ENCODE results near the gene CSF3R. TPM values are rescaled to one million over a fixed set of nuclear protein-coding genes. Genes with fewer than 3 reads are reported as not detected.
A peak's percentile ranks its signal among the peaks of the same experiment; 100 is the strongest.

CSF3R gene
- polyA plus RNA-seq, 3 donors: 270 to 1,537 (median 447) TPM

DNA sequence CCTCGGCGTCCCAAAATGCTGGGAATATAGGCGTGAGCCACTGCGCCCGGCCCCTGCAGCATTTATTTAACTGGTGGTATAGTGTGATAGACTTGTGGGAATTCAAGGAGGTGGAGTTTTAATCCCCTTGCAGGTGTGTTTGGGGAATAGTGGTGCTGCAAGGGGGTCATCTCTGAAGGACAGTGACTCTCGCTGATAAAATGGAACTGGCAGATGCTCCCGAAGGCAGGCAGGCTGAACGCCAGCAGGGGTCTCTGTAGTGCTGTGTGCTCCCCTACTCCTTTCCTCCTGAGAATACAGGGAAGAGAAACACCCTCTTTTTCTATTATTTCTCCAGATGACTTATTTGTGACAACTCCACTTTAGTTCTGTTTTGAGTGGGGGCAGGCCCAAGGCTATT lies 36.4 kb downstream of the CSF3R start:
- Mint-ChIP-seq H3K9me3 (no peaks in the 10 kb centered on the region), H3K27me3 (ENCODE audit: low read depth in 3 of 3) (peaks cover 0 to 6% (median 1%) of the 10 kb centered on the region in 3 donors), H3K36me3 (no peaks in the 10 kb centered on the region), H3K27ac (peak overlapping the region in 6 of 7 donors; percentile 65 to 85 (median 76)), H3K4me3 (peak overlapping the region; percentile 48 to 76), H3K4me1 (peaks cover 27% of the 10 kb centered on the region)
- peak overlapping the region; percentile 66 for H3K4me2 ChIP-seq (replicated peaks; ENCODE audit: extremely low read depth, low read length, poor library complexity, severe bottlenecking)
- peak overlapping the region; percentile 59 for H2AFZ ChIP-seq (ENCODE audit: insufficient read depth, low read depth, low read length, poor library complexity, severe bottlenecking)
- no CpG with 5 or more reads among the region's 8 CpGs for WGBS (ENCODE audit: insufficient coverage)
- peaks cover 25 to 31% of the 10 kb centered on the region in 2 donors for H3K4me1 ChIP-seq (ENCODE audit: control insufficient read depth in 1 of 2, insufficient read depth in 2 of 2, low read length in 2 of 2)
- peak overlapping the region in 2 of 3 experiments; percentile 20 to 64 for H3K4me3 ChIP-seq (replicated peaks in 1 of 3; ENCODE audit: low read depth in 2 of 3, low read length in 3 of 3)
- no peaks in the 10 kb centered on the region for H4K20me1 ChIP-seq (ENCODE audit: insufficient read depth, low read length)
- H3K27me3 ChIP-seq (ENCODE audit: control insufficient read depth in 2 of 2, insufficient read depth in 2 of 2, low read length in 2 of 2): no peaks in the 10 kb centered on the region
- H3K36me3 ChIP-seq (replicated peaks in 1 of 2; ENCODE audit: control insufficient read depth in 1 of 2, insufficient read depth in 2 of 2, low read length in 2 of 2): no peaks in the 10 kb centered on the region
- intact Hi-C loops (cut with micrococcal nuclease): no loop called here
- peak overlapping the region in 1 of 2 donors; percentile 67 for H3K27ac ChIP-seq (ENCODE audit: low read depth in 1 of 2, low read length in 2 of 2)
- H3K9ac ChIP-seq (ENCODE audit: insufficient read depth, low read length, poor library complexity, severe bottlenecking): no peak overlapping the region
- H3K79me2 ChIP-seq (ENCODE audit: insufficient read depth, low read length): no peaks in the 10 kb centered on the region
- no peaks in the 10 kb centered on the region for H3K9me3 ChIP-seq (replicated peaks in 1 of 2; ENCODE audit: control insufficient read depth in 1 of 2, insufficient read depth in 1 of 2, low read length in 2 of 2)
- DNase-seq: peak; percentile 33 to 68 (median 58)
- TF ChIP-seq, protein P1, sequence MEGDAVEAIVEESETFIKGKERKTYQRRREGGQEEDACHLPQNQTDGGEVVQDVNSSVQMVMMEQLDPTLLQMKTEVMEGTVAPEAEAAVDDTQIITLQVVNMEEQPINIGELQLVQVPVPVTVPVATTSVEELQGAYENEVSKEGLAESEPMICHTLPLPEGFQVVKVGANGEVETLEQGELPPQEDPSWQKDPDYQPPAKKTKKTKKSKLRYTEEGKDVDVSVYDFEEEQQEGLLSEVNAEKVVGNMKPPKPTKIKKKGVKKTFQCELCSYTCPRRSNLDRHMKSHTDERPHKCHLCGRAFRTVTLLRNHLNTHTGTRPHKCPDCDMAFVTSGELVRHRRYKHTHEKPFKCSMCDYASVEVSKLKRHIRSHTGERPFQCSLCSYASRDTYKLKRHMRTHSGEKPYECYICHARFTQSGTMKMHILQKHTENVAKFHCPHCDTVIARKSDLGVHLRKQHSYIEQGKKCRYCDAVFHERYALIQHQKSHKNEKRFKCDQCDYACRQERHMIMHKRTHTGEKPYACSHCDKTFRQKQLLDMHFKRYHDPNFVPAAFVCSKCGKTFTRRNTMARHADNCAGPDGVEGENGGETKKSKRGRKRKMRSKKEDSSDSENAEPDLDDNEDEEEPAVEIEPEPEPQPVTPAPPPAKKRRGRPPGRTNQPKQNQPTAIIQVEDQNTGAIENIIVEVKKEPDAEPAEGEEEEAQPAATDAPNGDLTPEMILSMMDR (IDR thresholded peaks at IDR 0.05): peak; percentile 76

DNA sequence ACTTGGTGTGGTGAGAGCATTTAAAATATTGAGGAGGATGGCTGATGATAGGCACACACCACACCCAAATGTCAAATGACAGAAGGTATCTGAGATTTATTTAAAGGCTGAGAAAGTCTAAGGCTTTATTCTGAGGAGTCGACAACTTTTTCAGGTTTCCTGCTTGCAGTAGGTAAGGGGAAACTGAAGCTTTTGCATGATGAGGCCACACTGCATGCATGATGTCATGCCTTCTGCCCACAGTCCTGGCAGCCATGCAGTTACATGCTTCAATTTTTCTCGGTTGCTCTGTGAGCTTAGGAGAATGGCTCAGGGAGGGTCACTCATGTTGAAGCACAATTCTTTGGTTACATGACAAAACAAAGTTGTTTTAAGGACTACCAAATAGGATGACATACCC lies 39.4 kb downstream of the CSF3R start:
- H3K36me3 ChIP-seq (replicated peaks in 1 of 2; ENCODE audit: control insufficient read depth in 1 of 2, insufficient read depth in 2 of 2, low read length in 2 of 2): no peaks in the 10 kb centered on the region
- H4K20me1 ChIP-seq (ENCODE audit: insufficient read depth, low read length): no peaks in the 10 kb centered on the region
- Mint-ChIP-seq H3K9me3 (no peaks in the 10 kb centered on the region), H3K4me3 (no peak overlapping the region), H3K36me3 (no peaks in the 10 kb centered on the region), H3K27me3 (ENCODE audit: low read depth in 3 of 3) (peaks cover 0 to 1% (median 1%) of the 10 kb centered on the region in 3 donors), H3K27ac (no peak overlapping the region), H3K4me1 (peaks cover 16% of the 10 kb centered on the region)
- no peak for DNase-seq
- TF ChIP-seq, protein P1 (IDR thresholded peaks at IDR 0.05): no peak
- H2AFZ ChIP-seq (ENCODE audit: insufficient read depth, low read depth, low read length, poor library complexity, severe bottlenecking): no peak overlapping the region
- H3K9me3 ChIP-seq (replicated peaks in 1 of 2; ENCODE audit: control insufficient read depth in 1 of 2, insufficient read depth in 1 of 2, low read length in 2 of 2): no peaks in the 10 kb centered on the region
- no peak overlapping the region for H3K4me2 ChIP-seq (replicated peaks; ENCODE audit: extremely low read depth, low read length, poor library complexity, severe bottlenecking)
- peaks cover 14 to 15% of the 10 kb centered on the region in 2 donors for H3K4me1 ChIP-seq (ENCODE audit: control insufficient read depth in 1 of 2, insufficient read depth in 2 of 2, low read length in 2 of 2)
- WGBS (ENCODE audit: insufficient coverage): no CpG with 5 or more reads among the region's 2 CpGs
- H3K27ac ChIP-seq (ENCODE audit: low read depth in 1 of 2, low read length in 2 of 2): no peak overlapping the region
- intact Hi-C loops (cut with micrococcal nuclease): no loop called here
- no peaks in the 10 kb centered on the region for H3K27me3 ChIP-seq (ENCODE audit: control insufficient read depth in 2 of 2, insufficient read depth in 2 of 2, low read length in 2 of 2)
- no peak overlapping the region for H3K9ac ChIP-seq (ENCODE audit: insufficient read depth, low read length, poor library complexity, severe bottlenecking)
- H3K4me3 ChIP-seq (replicated peaks in 1 of 3; ENCODE audit: low read depth in 2 of 3, low read length in 3 of 3): no peak overlapping the region
- H3K79me2 ChIP-seq (ENCODE audit: insufficient read depth, low read length): no peaks in the 10 kb centered on the region
